Uterus (tissue), 2 donors: ENCODE results near the gene ATP1A2.

Experiments used
- POLR2A ChIP-seq, 2 donors: fragments of 450-650 bp; IDR thresholded peaks; one replicate each; pipeline ENCODE4 v1.6.1; 2016; ENCODE audit warnings: antibody characterized with exemption in 2 of 2, mild to moderate bottlenecking in 1 of 2, moderate library complexity in 1 of 2
- TF ChIP-seq, protein P1 (sequence below), 4 experiments: fragments of 200-600 bp in 2 of 4; fragments of 450-650 bp in 2 of 4; sonication (generic) in 2 of 4; IDR thresholded peaks; one replicate each; pipeline ENCODE4 v1.5.1; 2016 to 2019; ENCODE audit warnings: antibody characterized with exemption in 4 of 4, mild to moderate bottlenecking in 2 of 4, moderate library complexity in 1 of 4

DNA sequence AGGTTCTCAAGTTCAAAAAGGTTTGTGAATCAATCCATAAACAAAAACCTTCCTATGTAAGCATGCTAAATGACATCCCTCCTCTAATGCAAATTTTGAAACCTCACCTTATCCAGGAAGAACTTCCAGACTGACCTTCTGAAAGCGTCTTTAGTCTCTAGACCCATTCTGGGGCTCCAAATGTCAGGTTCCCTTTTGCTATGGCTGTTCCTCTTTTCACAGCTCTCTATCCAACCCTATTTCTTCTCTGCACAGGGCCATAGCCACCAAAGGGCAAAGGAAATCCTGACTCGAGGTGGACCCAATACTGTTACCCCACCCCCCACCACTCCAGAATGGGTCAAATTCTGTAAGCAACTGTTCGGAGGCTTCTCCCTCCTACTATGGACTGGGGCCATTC is 39.2 kb downstream of the ATP1A2 start:
- TF ChIP-seq, protein P1, sequence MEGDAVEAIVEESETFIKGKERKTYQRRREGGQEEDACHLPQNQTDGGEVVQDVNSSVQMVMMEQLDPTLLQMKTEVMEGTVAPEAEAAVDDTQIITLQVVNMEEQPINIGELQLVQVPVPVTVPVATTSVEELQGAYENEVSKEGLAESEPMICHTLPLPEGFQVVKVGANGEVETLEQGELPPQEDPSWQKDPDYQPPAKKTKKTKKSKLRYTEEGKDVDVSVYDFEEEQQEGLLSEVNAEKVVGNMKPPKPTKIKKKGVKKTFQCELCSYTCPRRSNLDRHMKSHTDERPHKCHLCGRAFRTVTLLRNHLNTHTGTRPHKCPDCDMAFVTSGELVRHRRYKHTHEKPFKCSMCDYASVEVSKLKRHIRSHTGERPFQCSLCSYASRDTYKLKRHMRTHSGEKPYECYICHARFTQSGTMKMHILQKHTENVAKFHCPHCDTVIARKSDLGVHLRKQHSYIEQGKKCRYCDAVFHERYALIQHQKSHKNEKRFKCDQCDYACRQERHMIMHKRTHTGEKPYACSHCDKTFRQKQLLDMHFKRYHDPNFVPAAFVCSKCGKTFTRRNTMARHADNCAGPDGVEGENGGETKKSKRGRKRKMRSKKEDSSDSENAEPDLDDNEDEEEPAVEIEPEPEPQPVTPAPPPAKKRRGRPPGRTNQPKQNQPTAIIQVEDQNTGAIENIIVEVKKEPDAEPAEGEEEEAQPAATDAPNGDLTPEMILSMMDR (IDR thresholded peaks at IDR 0.05): no peak
- TF ChIP-seq POLR2A (IDR thresholded peaks at IDR 0.05): no peak
